ENCODE data around the gene NUMA1. TPM values are rescaled to one million over a fixed set of nuclear protein-coding genes. Genes with fewer than 3 reads are reported as not detected.

Gene NUMA1
- total RNA-seq, 1 donor from 2014 or later = 207 TPM

- H3K9me3 Mint-ChIP-seq (ENCODE audit: unreplicated experiment) = no peaks in the 10 kb centered on the region
- TF ChIP-seq CTCF (IDR thresholded peaks at IDR 0.05; ENCODE audit: partially characterized antibody, unreplicated experiment) = no peak
- H3K27me3 Mint-ChIP-seq (ENCODE audit: unreplicated experiment) = no peaks in the 10 kb centered on the region
- DNase-seq = no peak
- no peak overlapping the region for H3K4me3 Mint-ChIP-seq (ENCODE audit: unreplicated experiment)
- H3K36me3 Mint-ChIP-seq (ENCODE audit: unreplicated experiment) = no peaks in the 10 kb centered on the region
- H3K4me1 Mint-ChIP-seq (ENCODE audit: low read depth, unreplicated experiment) = peaks cover 2% of the 10 kb centered on the region
- no peak overlapping the region for H3K27ac Mint-ChIP-seq (ENCODE audit: unreplicated experiment)
Observed at GRCh38 chr11:71988050-71988449, 92.3 kb downstream of the NUMA1 start.

GRCh38 chr11:71987521-71987920, 92.8 kb downstream of the NUMA1 start:
- Mint-ChIP-seq H3K4me1 (ENCODE audit: low read depth, unreplicated experiment) (peaks cover 2% of the 10 kb centered on the region), H3K27me3 (ENCODE audit: unreplicated experiment) (no peaks in the 10 kb centered on the region), H3K36me3 (ENCODE audit: unreplicated experiment) (no peaks in the 10 kb centered on the region), H3K9me3 (ENCODE audit: unreplicated experiment) (no peaks in the 10 kb centered on the region), H3K27ac (ENCODE audit: unreplicated experiment) (no peak overlapping the region), H3K4me3 (ENCODE audit: unreplicated experiment) (no peak overlapping the region)
- no peak for TF ChIP-seq CTCF (IDR thresholded peaks at IDR 0.05; ENCODE audit: partially characterized antibody, unreplicated experiment)
- no peak for DNase-seq

GRCh38 chr11:71986131-71986530, 94.2 kb downstream of the NUMA1 start:
- TF ChIP-seq CTCF (IDR thresholded peaks at IDR 0.05; ENCODE audit: partially characterized antibody, unreplicated experiment) = no peak
- H3K27ac Mint-ChIP-seq (ENCODE audit: unreplicated experiment) = no peak overlapping the region
- H3K36me3 Mint-ChIP-seq (ENCODE audit: unreplicated experiment) = no peaks in the 10 kb centered on the region
- no peaks in the 10 kb centered on the region for H3K27me3 Mint-ChIP-seq (ENCODE audit: unreplicated experiment)
- peaks cover 2% of the 10 kb centered on the region for H3K4me1 Mint-ChIP-seq (ENCODE audit: low read depth, unreplicated experiment)
- no peaks in the 10 kb centered on the region for H3K9me3 Mint-ChIP-seq (ENCODE audit: unreplicated experiment)
- no peak overlapping the region for H3K4me3 Mint-ChIP-seq (ENCODE audit: unreplicated experiment)
- DNase-seq = no peak

- Mint-ChIP-seq H3K36me3 (ENCODE audit: unreplicated experiment) (no peaks in the 10 kb centered on the region), H3K9me3 (ENCODE audit: unreplicated experiment) (no peaks in the 10 kb centered on the region), H3K4me3 (ENCODE audit: unreplicated experiment) (no peak overlapping the region), H3K4me1 (ENCODE audit: low read depth, unreplicated experiment) (peaks cover 3% of the 10 kb centered on the region), H3K27ac (ENCODE audit: unreplicated experiment) (no peak overlapping the region), H3K27me3 (ENCODE audit: unreplicated experiment) (no peaks in the 10 kb centered on the region)
- DNase-seq = no peak
- no peak for TF ChIP-seq CTCF (IDR thresholded peaks at IDR 0.05; ENCODE audit: partially characterized antibody, unreplicated experiment)
Observed at GRCh38 chr11:71979602-71980001, 100.7 kb downstream of the NUMA1 start.

GRCh38 chr11:71979094-71979493, 101.2 kb downstream of the NUMA1 start:
- TF ChIP-seq CTCF (IDR thresholded peaks at IDR 0.05; ENCODE audit: partially characterized antibody, unreplicated experiment) = no peak
- peaks cover 3% of the 10 kb centered on the region for H3K4me1 Mint-ChIP-seq (ENCODE audit: low read depth, unreplicated experiment)
- H3K27me3 Mint-ChIP-seq (ENCODE audit: unreplicated experiment) = no peaks in the 10 kb centered on the region
- H3K9me3 Mint-ChIP-seq (ENCODE audit: unreplicated experiment) = no peaks in the 10 kb centered on the region
- no peak overlapping the region for H3K27ac Mint-ChIP-seq (ENCODE audit: unreplicated experiment)
- DNase-seq = no peak
- no peak overlapping the region for H3K4me3 Mint-ChIP-seq (ENCODE audit: unreplicated experiment)
- H3K36me3 Mint-ChIP-seq (ENCODE audit: unreplicated experiment) = no peaks in the 10 kb centered on the region

Measured in glutamatergic neuron (in vitro differentiated cells).